ENCODE data around the gene C3orf38.
A peak's percentile ranks its signal among the peaks of the same experiment; 100 is the strongest.
"Not testable (repeated sequence)": the region's sequence is repeated elsewhere in the genome, so short reads cannot be mapped to it uniquely, and the experiment has no call there.

C3orf38 gene

DNA sequence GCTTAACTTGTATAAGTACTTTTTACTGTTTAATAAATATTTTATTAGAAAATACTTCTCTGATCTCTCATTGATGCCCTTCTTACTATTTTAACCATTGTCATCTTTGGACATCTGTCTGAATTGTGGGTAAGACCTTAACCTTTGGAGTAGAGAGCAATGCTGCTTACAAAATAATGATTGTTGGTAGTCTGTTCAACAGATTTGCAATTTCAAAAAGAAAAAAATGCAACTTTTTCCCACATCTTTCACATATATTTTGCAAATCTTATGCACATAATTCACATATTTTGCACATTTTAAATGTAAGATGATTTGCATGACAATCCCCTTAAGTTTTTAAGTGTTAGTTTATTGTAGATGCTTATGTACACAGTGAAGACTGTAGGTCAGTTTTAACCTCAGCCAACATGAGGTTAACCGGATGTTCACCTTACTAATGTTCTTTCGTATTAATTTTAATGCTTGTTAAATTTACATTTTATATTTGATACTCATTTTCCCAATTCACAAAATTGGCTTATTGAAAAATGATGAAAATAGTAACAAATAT is 16.7 kb downstream of the C3orf38 start:
- DNase-seq (ENCODE audit: low spot score): no peak

DNA sequence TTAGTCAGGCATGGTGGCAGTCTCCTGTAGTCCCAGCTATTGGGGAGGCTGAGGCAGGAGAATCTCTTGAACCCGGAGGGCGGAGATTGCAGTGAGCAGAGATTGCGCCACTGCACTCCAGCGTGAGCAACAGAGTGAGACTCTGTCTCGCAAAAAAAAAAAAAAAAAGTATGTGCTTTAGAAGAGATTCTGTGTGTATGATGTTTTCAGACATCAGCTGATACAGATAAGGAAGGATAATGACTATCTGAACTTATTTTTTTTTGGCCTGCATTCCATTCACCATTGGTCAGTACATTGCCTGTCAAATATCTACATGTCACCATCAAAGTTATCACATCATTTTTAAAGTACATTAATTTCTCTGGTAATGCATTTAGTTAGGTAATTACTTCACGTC is 17.4 kb downstream of the C3orf38 start:
- no peak for DNase-seq (ENCODE audit: low spot score)

DNA sequence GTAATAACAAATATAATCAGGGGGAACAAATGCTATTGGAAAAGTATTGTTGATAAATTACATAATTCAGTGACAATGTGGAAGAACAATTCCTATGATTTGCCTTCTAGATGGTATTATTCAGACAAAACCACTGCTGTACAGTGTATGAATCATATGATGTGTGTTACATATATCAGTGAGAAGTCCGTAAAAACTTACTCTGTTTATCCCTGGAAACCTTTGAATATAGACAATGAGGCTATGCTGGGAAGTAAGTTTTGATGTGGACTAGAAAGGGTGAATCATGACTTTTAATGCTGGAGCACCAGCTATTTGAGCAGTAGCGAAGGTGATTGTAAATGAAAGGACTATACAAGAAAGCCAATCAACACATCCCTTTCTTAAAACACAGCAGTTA is 17.9 kb downstream of the C3orf38 start:
- no peak for DNase-seq (ENCODE audit: low spot score)

DNA sequence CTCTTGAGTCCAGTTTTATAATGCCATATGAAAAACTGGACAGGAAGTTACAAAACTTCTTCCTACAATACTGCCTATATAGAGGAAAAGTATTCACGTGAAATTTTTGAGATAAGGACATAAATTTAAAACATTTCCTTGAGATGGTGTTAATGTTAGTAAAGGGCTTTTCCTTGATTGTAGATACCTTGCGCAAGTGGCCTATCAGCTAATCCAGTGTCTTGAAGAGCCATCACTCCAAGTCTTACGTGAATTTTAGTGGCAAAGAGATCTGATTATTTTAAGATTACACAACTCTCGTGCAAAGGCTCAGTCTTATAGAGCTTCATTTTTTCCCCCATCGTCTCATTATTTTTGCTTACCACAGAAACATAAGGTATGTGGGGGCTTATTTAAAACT is 18.4 kb downstream of the C3orf38 start:
- no peak for DNase-seq (ENCODE audit: low spot score)

DNA sequence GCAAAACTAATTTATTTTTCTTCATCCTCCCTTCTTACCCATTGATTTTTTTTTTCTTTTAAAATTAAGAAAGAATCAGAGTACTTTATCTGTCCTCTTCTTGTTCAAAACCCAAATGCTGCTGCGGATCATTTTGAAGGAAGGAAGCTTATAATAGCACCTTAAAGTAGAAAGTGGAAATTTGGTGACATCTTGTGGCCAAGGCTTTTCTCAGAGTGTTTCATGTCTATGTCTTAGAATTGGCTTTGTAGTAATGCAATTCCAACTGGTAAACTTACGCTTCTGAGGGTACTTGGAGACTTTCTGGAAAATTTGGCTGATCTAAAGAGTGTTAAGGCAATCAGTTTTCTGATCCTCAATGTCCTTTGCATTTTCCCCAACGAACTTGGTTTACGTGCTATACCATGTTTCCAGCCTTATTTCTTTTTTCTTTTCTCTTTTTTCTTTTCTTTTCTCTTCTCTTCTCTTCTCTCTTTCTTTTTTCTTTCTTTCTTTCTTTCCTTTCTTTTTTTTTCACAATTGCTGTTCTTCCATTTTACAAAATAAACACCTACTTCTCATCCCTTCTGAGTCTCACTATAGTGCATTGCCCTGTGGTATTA is 30.7 kb downstream of the C3orf38 start:
- peak; percentile 12 for DNase-seq (ENCODE audit: low spot score)

DNA sequence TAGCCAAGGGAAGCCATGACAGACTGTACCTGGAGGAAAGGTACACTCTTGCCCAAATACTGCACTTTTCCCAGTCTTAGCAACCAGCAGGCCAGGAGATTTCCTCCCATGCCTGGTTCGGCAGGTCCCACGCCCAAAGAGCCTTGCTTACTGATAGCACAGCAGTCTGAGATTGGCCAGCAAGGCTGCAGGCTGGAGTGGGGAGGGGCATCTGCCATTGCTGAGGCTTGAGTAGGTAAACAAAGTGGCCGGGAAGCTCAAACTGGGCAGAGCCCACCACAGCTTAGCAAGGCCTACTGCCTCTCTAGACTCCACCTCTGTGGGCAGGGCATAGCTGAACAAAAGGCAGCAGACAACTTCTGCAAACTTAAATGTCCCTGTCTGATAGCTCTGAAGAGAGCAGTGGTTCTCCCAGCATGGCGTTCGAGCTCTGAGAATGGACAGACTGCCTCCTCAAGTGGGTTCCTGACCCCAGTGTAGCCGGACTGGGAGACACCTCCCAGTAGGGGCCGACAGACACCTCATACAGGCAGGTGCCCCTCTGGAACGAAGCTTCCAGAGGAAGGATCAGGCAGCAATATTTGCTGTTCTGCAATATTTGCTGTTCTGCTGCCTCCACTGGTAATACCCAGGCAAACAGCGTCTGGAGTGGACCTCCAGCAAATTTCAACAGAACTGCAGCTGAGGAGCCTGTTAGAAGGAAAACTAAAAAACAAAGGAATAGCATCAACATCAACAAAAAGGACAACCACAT is 32.6 kb downstream of the C3orf38 start:
- not testable (repeated sequence) for DNase-seq (ENCODE audit: low spot score)

DNA sequence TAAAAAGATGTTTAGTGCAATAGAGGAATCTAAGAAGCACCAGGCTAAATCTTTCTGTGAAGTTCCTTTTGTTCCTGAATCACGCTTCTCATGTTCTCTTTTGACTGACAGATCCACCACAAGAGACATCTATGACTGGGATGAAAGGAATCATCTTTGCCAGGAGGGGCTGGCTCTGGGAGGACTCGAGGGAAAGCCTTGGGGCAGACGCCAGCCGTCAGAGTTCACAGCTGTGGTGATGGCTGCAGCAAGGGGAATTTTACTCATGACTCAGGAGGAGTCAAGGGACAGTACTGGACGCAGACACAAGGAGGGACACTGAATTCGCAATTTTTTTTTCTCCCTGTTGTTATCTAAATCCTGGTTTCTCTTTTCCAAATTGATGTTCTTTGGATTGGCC is 38.7 kb downstream of the C3orf38 start:
- DNase-seq (ENCODE audit: low spot score): peak; percentile 75

DNA sequence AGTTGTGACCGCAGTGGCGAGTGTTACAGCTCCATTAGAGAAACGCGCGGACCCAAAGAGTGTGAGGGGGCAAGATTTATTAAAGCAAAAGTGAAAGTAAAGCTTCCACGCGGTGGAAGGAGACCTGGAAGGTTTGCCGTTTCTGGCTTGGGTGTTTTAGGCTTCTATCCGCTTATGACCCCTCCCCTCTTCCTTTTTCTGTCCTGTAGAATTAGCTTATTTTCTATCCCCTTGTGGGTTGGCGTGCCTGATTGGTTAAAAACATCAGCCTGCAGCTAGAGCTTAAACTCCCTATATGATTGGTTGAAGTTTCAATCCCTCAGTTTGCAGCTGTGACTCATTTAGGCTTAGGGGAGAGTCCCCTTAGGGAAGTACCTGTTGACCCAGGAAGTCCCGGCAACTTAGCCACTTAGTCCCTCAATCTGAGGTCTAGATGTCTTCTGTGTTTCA is 39.6 kb downstream of the C3orf38 start:
- no peak for DNase-seq (ENCODE audit: low spot score)

DNA sequence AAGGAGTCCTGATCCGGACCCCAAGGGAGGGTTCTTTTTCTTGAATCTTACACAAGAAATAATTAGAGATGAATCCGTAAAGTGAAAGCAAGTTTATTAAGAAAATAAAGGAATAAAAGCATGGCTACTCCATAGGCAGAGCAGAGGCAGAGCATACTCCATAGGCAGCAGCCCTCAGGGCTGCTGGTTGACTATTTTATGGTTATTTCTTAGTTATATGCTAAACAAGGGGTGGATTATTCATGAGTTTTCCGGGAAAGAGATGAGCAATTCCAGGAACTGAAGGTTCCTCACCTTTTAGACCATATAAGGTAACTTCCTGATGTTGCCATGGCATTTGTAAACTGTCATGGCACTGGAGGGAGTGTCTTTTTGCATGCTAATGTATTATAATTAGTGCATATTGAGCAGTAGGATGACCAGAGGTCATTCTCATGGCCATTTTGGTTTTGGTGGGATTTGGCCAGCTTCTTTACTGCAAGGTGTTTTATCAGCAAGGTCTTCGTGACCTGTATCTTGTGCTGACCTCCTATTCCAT is 42.2 kb downstream of the C3orf38 start:
- no peak for DNase-seq (ENCODE audit: low spot score)

DNA sequence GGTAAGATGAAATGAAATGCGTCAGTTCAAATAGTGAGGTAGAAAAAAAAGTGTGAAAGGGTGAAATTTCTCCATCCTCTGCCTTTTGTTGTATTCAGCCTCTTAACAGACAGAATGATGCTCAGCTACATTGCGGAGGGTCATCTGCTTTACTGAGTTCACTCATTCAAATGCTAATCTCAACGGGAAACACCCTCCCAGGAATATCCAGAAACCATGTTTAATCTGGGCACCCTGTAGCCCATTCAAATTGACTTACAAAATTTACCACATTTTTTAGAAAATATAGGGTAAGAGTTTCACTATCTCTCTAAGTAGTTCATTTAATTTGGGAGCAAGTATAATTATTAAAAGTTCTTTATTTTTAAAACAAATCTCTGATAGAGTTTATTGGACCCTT is 42.9 kb downstream of the C3orf38 start:
- no peak for DNase-seq (ENCODE audit: low spot score)

DNA sequence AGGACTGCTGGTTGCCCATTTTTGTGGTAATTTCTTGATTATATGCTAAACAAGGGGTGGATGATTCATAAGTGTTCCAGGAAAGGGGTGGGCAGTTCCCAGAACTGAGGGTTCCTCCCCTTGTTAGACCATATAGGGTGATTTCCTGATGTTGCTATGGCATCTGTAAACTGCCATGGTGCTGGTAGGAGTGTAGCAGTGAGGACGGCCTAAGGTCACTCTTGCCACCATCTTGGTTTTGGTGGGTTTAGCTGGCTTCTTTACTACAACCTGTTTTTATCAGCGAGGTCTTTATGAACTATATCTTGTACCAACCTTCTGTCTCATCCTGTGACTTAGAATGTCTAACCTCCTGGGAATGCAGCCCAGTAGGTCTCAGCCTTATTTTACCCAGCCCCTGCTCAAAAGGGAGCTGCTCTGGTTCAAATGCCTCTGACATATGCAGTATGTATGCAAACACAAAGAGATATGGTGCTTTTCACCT is 46.2 kb downstream of the C3orf38 start:
- no peak for DNase-seq (ENCODE audit: low spot score)

DNA sequence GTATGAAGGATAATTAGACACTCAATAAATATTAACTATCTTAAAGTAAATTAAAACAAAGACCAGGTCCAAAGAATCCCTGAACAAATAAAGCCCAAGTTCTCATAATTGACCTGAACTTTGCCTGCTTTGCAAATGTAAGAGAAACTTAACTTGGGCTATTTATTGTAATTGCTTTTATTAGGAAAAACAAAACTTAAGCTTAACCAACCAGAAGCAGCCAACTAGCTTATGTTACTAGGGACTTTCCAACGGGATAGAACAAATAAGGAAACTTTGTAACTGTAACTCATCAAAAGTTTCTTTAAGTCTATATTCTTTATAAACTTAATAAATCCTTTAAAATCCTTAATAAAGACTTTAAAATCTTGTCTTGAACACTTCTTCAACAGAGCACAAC is 48.4 kb downstream of the C3orf38 start:
- DNase-seq (ENCODE audit: low spot score): no peak

DNA sequence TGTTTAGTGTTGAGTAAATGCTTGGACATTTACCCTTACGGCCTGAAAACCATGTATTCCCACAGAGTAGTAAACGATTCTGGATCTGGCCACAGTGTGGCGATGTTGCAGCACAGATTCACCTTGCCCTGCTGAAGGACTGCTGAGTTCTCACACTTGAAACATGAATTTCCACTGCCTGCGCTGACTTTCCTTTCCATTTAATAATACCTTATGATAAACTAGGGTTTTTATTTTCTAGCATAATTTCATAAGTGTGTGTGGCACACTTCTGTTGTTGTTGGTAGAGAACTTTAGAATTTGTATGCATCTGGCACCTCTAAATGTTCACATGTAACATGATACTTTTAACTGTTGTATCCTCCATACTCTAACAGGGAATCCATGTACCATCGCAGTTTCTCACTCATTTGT is 53.9 kb downstream of the C3orf38 start:
- peak; percentile 90 for DNase-seq (ENCODE audit: low spot score)

Measured in Ammon's horn (tissue), 1 donor.